K562 (cell line): ENCODE data around the gene MEF2D. TPM values are rescaled to one million over a fixed set of nuclear protein-coding genes. Genes with fewer than 3 reads are reported as not detected.
A peak's percentile ranks its signal among the peaks of the same experiment; 100 is the strongest.

Experiments used
- FOXA3 ChIP-seq, 2 experiments: fragments of 450-650 bp in 1 of 2; sonication (generic) in 1 of 2; formaldehyde crosslinking; IDR thresholded peaks in 1 of 2; conservative IDR thresholded peaks in 1 of 2; 2 replicates each; pipeline versions ENCODE4 v1.4.0 to v1.8.0; 2020 to 2022; ENCODE audit warnings: mild to moderate bottlenecking in 2 of 2, missing genetic modification reagents in 1 of 2
- HNRNPH1 ChIP-seq: fragments of 200-400 bp; formaldehyde crosslinking; optimal IDR thresholded peaks from 2 replicates; pipeline ENCODE3; 2017; ENCODE audit warnings: low read depth, mild to moderate bottlenecking, low read length, moderate library complexity
- IRF2 ChIP-seq: sonication (generic); formaldehyde crosslinking; IDR thresholded peaks from 2 replicates; pipeline ENCODE4 v1.8.1; 2022; ENCODE audit warnings: mild to moderate bottlenecking, missing genetic modification reagents
- LARP7 ChIP-seq: fragments of 450-650 bp; IDR thresholded peaks from 2 replicates; pipeline ENCODE4 v1.6.1; 2016
- NEUROD1 ChIP-seq: fragments of 150-350 bp; IDR thresholded peaks from 2 replicates; pipeline ENCODE4 v1.6.1; 2014; ENCODE audit warnings: borderline replicate concordance, low read length, low read depth; ENCODE audit not compliant: partially characterized antibody
- RBBP5 ChIP-seq: fragments of 200-600 bp; sonication (generic); IDR thresholded peaks from 2 replicates; pipeline ENCODE4 v1.6.1; 2012; ENCODE audit warnings: borderline replicate concordance, mild to moderate bottlenecking, low read length, control low read depth, inconsistent platforms; ENCODE audit not compliant: insufficient read depth, poor library complexity, severe bottlenecking
- SRSF1 ChIP-seq: fragments of 200-400 bp; formaldehyde crosslinking; IDR thresholded peaks from 2 replicates; pipeline ENCODE4 v1.6.1; 2017; ENCODE audit warnings: mild to moderate bottlenecking, low read depth, low read length, moderate library complexity
- TARDBP ChIP-seq: fragments of 450-650 bp; IDR thresholded peaks from 2 replicates; pipeline ENCODE4 v1.6.1; 2016
- TFAM ChIP-seq: fragments of 250-450 bp; sonication (Bioruptor Pico); conservative IDR thresholded peaks from 2 replicates; pipeline ENCODE4 v1.5.0; 2021; ENCODE audit warnings: mild to moderate bottlenecking, moderate library complexity
- TSC22D4 ChIP-seq: fragments of 450-650 bp; IDR thresholded peaks from 2 replicates; pipeline ENCODE4 v1.6.1; 2016; ENCODE audit warnings: missing genetic modification characterization, missing biosample characterization, control low read depth
- ZNF165 ChIP-seq: fragments of 250-450 bp; sonication (Bioruptor Pico); IDR thresholded peaks from 2 replicates; pipeline ENCODE4 v1.4.0; 2020; ENCODE audit warnings: borderline replicate concordance
- polyA plus RNA-seq, 8 experiments: library from polyadenylated mRNA; depleted of rRNA in 4 of 8; stranded (reverse) in 5 of 8; unstranded in 3 of 8; fragments of >200 nt; fragmentation: Nextera tagmentation in 2 of 8; fragmentation: Illumina TruSeq in 1 of 8; extraction: Ambion mirVana in 2 of 8; extraction: Trizol in 1 of 8; gene quantifications; 2 replicates each; pipeline versions ENCODE4 v1.2.1 to v1.2.3, GENCODE V29; 2011 to 2014; ENCODE audit warnings: inconsistent platforms in 1 of 8, missing spikeins in 1 of 8
- total RNA-seq, 7 experiments: library from RNA; depleted of rRNA in 6 of 7; stranded (reverse); fragments of >200 nt in 6 of 7; fragmentation: Illumina TruSeq in 2 of 7; extraction: Trizol in 2 of 7; gene quantifications; 2 replicates each; pipeline versions ENCODE4 v1.2.1 to v1.2.3, GENCODE V29; 2011 to 2021; ENCODE audit warnings: low replicate concordance in 1 of 7
- TF ChIP-seq, protein P1 (sequence below), 2 experiments: fragments of 450-650 bp; IDR thresholded peaks; 2 replicates each; pipeline ENCODE4 v1.6.1; 2016
- TF ChIP-seq, protein P2 (sequence below): fragments of 150-350 bp; IDR thresholded peaks from 2 replicates; pipeline ENCODE4 v1.6.1; 2014; ENCODE audit warnings: low read depth, mild to moderate bottlenecking, low read length, borderline replicate concordance
- TF ChIP-seq, protein P3 (sequence below): fragments of 200-400 bp; formaldehyde crosslinking; IDR thresholded peaks from 2 replicates; pipeline ENCODE4 v1.6.1; 2017; ENCODE audit warnings: mild to moderate bottlenecking, low read depth, low read length, moderate library complexity
- TF ChIP-seq, protein P4 (sequence below): fragments of 450-650 bp; IDR thresholded peaks from 2 replicates; pipeline ENCODE4 v1.6.1; 2017; ENCODE audit warnings: mild to moderate bottlenecking, moderate library complexity
- TF ChIP-seq, protein P5 (sequence below), 3 experiments: IDR thresholded peaks in 2 of 3; conservative IDR thresholded peaks in 1 of 3; 2 replicates each; pipeline ENCODE4 v1.5.1; 2011 to 2012; ENCODE audit warnings: low read length in 3 of 3, mild to moderate bottlenecking in 3 of 3, control low read depth in 2 of 3, improper control_type of control experiment in 1 of 3, inconsistent platforms in 1 of 3, low read depth in 1 of 3, mixed read lengths in 1 of 3, moderate library complexity in 1 of 3; ENCODE audit not compliant: insufficient read depth in 2 of 3

Gene MEF2D
- total and polyA plus RNA-seq, 9 of the 15 experiments (the other 6 are each of a cell fraction or from before 2014, with no cell fraction given) = 0.10 to 19.5 (median 2.6) TPM

DNA sequence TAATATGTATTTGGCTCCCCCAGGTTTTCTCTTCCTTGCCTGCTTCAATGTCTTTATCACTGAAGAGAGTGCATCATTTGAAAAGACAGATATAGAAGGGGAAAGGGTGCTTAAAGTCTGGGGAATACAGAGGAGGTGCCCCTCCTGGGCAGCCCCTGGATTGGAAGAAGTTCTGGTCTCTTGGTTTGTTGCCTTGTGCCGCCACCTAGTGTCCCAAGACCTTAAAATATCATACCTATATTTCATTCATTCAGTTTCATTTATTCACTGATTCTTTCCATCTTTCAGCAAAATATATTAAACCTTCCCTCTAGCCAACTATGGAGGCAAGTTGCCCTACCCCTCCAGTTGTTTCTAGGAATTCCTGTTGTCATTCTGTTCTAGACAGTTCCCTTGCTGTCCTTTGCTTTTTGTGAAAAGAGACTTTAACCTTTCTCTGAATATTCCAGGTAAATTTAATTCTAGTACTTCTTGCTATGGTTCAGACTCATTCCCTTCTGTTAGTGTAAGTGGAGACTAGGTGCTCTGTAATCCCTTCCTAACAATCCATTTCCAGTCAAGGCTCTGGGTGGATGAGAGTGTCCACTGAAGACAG lies 56.1 kb downstream of the MEF2D start (continued):
- TF ChIP-seq, protein P1, sequence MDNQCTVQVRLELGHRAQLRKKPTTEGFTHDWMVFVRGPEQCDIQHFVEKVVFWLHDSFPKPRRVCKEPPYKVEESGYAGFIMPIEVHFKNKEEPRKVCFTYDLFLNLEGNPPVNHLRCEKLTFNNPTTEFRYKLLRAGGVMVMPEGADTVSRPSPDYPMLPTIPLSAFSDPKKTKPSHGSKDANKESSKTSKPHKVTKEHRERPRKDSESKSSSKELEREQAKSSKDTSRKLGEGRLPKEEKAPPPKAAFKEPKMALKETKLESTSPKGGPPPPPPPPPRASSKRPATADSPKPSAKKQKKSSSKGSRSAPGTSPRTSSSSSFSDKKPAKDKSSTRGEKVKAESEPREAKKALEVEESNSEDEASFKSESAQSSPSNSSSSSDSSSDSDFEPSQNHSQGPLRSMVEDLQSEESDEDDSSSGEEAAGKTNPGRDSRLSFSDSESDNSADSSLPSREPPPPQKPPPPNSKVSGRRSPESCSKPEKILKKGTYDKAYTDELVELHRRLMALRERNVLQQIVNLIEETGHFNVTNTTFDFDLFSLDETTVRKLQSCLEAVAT (IDR thresholded peaks at IDR 0.05) = no peak
- TF ChIP-seq SRSF1 (no peak), HNRNPH1 (no peak), NEUROD1 (no peak), LARP7 (no peak), FOXA3 (CRISPR knock-in tag; conservative IDR thresholded peaks at IDR 0.05 in 1 of 2, IDR thresholded peaks at IDR 0.05 in 1 of 2) (no peak), TFAM (no peak), TSC22D4 (tag) (no peak), ZNF165 (CRISPR knock-in tag) (no peak), RBBP5 (no peak), IRF2 (CRISPR knock-in tag) (no peak), TARDBP (no peak)
- TF ChIP-seq, protein P2, sequence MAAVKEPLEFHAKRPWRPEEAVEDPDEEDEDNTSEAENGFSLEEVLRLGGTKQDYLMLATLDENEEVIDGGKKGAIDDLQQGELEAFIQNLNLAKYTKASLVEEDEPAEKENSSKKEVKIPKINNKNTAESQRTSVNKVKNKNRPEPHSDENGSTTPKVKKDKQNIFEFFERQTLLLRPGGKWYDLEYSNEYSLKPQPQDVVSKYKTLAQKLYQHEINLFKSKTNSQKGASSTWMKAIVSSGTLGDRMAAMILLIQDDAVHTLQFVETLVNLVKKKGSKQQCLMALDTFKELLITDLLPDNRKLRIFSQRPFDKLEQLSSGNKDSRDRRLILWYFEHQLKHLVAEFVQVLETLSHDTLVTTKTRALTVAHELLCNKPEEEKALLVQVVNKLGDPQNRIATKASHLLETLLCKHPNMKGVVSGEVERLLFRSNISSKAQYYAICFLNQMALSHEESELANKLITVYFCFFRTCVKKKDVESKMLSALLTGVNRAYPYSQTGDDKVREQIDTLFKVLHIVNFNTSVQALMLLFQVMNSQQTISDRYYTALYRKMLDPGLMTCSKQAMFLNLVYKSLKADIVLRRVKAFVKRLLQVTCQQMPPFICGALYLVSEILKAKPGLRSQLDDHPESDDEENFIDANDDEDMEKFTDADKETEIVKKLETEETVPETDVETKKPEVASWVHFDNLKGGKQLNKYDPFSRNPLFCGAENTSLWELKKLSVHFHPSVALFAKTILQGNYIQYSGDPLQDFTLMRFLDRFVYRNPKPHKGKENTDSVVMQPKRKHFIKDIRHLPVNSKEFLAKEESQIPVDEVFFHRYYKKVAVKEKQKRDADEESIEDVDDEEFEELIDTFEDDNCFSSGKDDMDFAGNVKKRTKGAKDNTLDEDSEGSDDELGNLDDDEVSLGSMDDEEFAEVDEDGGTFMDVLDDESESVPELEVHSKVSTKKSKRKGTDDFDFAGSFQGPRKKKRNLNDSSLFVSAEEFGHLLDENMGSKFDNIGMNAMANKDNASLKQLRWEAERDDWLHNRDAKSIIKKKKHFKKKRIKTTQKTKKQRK = no peak
- TF ChIP-seq, protein P3, sequence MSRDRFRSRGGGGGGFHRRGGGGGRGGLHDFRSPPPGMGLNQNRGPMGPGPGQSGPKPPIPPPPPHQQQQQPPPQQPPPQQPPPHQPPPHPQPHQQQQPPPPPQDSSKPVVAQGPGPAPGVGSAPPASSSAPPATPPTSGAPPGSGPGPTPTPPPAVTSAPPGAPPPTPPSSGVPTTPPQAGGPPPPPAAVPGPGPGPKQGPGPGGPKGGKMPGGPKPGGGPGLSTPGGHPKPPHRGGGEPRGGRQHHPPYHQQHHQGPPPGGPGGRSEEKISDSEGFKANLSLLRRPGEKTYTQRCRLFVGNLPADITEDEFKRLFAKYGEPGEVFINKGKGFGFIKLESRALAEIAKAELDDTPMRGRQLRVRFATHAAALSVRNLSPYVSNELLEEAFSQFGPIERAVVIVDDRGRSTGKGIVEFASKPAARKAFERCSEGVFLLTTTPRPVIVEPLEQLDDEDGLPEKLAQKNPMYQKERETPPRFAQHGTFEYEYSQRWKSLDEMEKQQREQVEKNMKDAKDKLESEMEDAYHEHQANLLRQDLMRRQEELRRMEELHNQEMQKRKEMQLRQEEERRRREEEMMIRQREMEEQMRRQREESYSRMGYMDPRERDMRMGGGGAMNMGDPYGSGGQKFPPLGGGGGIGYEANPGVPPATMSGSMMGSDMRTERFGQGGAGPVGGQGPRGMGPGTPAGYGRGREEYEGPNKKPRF = no peak
- TF ChIP-seq, protein P4, sequence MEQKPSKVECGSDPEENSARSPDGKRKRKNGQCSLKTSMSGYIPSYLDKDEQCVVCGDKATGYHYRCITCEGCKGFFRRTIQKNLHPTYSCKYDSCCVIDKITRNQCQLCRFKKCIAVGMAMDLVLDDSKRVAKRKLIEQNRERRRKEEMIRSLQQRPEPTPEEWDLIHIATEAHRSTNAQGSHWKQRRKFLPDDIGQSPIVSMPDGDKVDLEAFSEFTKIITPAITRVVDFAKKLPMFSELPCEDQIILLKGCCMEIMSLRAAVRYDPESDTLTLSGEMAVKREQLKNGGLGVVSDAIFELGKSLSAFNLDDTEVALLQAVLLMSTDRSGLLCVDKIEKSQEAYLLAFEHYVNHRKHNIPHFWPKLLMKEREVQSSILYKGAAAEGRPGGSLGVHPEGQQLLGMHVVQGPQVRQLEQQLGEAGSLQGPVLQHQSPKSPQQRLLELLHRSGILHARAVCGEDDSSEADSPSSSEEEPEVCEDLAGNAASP = no peak
- TF ChIP-seq, protein P5, sequence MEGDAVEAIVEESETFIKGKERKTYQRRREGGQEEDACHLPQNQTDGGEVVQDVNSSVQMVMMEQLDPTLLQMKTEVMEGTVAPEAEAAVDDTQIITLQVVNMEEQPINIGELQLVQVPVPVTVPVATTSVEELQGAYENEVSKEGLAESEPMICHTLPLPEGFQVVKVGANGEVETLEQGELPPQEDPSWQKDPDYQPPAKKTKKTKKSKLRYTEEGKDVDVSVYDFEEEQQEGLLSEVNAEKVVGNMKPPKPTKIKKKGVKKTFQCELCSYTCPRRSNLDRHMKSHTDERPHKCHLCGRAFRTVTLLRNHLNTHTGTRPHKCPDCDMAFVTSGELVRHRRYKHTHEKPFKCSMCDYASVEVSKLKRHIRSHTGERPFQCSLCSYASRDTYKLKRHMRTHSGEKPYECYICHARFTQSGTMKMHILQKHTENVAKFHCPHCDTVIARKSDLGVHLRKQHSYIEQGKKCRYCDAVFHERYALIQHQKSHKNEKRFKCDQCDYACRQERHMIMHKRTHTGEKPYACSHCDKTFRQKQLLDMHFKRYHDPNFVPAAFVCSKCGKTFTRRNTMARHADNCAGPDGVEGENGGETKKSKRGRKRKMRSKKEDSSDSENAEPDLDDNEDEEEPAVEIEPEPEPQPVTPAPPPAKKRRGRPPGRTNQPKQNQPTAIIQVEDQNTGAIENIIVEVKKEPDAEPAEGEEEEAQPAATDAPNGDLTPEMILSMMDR (IDR thresholded peaks at IDR 0.05 in 2 of 3, conservative IDR thresholded peaks at IDR 0.05 in 1 of 3; ENCODE audit: insufficient read depth in 2 of 3, low read depth in 1 of 3, low read length in 3 of 3) = peak; percentile 74 to 91 (median 77)
